ENCODE results near the gene RPA1.
A peak's percentile ranks its signal among the peaks of the same experiment; 100 is the strongest.
"Not testable (repeated sequence)": the region's sequence is repeated elsewhere in the genome, so short reads cannot be mapped to it uniquely, and the experiment has no call there.

RPA1 gene

DNA sequence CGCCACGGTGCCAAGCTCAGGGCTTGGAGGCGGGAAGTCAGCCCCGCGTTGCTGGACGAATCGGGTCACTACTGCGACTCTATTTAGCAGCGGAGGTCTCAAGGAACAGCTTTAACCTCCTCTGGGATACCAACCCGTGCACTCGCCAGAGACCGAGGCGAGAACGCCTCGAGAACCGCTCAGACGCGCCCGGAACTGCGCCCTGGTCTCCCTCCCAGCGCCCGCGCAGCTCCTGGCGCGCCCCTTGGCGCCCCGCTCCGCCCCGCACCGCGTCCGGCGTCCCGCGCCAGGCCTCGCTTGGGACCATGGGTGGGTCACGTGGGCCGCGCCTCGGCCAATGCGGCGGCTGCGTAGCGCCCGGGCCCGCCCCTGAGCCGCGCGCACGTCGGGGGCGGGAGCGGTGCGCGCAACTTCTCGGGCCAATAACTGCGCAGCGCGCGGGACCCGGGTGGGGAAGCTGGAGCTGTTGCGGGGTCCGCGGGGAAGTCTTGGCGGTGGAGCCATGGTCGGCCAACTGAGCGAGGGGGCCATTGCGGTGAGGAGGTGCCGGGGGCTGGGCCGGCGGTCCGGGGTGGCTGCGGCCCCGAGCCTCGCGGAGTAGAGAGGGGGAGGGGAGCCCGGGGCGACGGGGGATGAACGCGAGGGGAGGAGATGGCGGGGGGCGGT lies at the start of gene RPA1, which contains the start of gene SMYD4:
Gene RPA1 (plus strand): TSS at position 414 of the 666 bp plus-strand sequence. CDS start 89 bp downstream, at position 503.
Gene SMYD4 (minus strand): TSS at position 311 of the 666 bp plus-strand sequence. CDS start 1,908 bp downstream, outside the sequence.
- DNase-seq (ENCODE audit: low read depth in 3 of 3) = peak; percentile 72 to 75 (median 74)

DNA sequence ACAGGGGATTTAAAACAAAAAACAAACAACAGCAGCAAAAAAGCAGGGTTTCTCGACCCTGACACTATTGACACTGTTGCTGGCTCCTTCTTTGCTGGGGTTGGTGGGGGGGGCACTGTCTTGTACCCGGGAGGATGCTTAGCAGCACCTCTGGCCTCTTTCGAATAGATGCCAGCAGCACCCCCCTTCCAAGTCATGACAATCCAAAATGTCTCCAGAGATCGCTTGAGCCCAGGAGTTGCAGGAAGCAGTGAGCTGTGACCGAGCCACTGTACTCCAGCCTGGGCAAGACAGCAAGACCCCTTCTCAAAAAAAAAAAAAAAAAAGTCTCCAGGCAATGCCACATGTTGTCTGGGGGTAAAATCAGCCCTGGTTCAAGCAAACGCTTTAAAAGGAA lies 47.6 kb upstream of the RPA1 start:
- DNase-seq (ENCODE audit: low read depth in 3 of 3) = no peak

DNA sequence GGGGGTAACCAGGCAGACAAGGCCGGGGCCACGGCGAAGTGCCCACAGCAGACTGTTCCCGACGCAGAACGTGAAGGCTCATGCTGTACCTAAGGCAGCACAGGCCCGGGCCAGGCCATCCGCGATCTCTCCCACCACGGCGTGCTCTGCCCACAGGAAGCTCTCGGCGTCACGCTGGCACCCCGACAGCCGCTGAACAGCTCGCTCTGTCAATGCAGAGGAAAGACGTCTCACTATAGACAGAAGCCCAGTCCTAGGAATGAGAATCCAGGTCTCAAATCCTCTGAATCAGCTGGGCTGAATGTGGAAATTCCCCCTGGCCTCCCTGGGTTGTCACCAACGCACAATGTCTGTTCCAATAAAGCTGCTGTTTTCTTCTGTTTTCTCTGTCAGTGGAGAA lies 46.5 kb upstream of the RPA1 start:
- DNase-seq (ENCODE audit: low read depth in 3 of 3) = no peak

DNA sequence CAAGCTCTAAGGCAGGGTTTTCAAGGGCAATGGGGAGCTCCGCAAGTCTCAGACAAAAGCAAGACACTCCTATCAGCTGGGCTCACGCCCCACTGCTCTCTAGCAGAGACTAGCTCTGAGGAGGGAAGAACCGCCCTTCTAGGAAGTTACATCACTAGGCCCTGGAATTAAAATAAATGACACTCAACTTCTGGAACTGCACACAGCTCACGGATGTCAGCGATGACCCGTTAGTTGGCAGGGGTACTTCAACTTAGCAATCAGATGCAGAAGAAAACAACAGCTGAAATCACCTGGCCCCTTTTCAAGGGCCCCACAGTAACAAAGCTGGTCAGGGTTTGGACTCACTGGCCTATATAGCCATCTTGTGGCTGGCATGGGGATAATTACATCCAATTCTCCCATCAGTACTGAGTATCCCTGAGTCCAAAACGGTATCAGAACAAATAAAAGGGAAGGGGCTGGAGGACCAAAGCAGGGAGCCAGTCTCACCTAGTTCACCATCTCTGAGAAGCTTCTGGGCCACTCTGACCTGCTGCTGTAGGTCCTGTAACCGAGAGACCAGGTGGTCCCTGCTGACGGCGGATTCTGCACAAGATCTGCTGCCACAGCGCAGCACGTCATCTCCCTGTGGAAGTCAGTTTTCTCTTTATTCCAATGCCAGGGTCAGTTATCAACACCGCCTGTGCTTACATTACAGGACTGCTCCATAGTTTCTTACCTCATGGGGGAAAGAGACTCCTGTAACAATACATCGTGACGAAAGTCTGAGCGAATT lies 45.8 kb upstream of the RPA1 start:
- DNase-seq (ENCODE audit: low read depth in 3 of 3) = no peak

DNA sequence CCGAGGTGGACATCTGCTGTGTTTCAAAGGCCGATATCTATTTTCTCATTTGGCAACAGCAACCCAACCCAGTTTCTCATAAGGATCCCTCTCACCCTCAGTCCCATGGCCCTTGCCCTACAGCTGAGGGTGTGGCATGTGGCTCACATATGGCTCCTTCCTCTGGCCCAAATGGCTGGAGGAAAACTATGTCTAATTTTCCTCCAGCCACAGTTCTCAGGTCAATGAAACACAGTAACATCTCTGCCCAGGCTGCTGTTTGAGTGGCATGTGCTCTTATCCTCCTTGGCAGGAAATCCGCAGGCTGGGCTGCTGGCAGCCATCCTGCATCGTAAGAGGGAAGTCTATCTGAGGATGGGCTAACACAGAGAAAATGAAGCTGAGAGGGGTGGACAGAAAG lies 43.9 kb upstream of the RPA1 start:
- no peak for DNase-seq (ENCODE audit: low read depth in 3 of 3)

DNA sequence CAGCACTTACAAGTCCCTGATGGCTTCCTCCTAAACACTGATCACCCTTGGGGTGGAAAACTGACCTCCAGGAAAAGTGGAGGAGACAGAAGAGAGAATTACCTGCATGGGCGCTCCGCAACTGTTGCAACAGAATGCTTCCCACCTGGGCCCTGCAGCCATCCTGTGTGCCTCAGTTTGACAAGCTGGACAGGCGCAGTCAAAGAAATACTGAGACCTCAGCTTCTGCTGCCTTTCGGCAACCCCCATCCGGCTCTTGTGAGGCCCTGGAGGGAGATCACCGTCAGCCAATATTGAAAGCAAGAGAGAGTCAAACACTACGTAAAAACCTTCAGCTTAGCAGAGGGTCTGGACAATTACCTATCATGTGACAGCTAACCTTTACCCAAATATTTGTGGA lies 43.1 kb upstream of the RPA1 start:
- no peak for DNase-seq (ENCODE audit: low read depth in 3 of 3)

DNA sequence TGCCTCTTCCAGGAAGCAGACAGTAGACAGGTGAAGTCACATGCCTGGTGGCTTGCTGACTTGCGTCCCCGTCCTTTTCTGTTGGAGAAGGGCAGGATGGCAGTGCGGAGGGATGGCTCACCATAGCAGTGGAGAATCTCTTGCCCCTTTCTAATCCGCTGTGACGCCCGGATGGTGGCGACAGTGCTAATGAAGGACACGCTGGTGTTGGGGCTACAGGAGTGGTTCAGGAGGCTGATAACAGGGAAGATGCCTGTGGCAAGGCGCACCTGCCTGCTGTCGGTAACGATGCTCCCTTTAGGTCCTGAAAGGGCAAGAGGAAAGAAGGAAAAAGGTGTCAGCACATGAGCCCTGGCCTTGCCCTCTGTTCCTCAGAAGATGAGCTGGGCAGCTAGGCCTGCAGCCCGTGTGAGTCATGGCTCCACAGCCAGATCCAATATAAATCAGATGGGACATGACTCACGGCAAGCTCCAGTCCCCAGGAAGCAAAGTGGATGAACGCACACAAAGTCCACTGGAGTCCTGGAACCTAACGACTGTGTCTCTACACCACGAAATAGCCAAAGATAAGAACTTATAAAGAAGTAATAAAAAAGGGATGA lies 42.4 kb upstream of the RPA1 start:
- DNase-seq (ENCODE audit: low read depth in 3 of 3) = no peak

DNA sequence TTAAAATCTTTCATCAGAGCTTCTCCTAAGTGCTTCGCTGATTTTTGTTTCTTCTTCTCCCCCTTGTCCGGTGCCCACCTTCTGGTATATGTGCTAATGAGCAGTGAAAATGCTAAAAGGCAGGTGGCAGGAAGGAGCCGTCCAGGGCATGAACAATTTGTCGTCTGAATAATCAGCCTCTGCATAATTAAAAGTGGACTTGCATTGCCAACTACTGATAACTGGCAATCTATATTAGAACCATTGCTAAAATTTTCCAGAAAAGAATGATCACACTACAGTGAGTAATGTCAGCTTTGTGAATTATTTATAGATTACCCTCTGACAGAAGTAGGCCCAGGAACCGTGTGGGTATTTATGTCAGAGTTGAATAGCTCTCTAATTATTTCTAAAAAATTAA lies 39.9 kb upstream of the RPA1 start:
- DNase-seq (ENCODE audit: low read depth in 3 of 3) = no peak

DNA sequence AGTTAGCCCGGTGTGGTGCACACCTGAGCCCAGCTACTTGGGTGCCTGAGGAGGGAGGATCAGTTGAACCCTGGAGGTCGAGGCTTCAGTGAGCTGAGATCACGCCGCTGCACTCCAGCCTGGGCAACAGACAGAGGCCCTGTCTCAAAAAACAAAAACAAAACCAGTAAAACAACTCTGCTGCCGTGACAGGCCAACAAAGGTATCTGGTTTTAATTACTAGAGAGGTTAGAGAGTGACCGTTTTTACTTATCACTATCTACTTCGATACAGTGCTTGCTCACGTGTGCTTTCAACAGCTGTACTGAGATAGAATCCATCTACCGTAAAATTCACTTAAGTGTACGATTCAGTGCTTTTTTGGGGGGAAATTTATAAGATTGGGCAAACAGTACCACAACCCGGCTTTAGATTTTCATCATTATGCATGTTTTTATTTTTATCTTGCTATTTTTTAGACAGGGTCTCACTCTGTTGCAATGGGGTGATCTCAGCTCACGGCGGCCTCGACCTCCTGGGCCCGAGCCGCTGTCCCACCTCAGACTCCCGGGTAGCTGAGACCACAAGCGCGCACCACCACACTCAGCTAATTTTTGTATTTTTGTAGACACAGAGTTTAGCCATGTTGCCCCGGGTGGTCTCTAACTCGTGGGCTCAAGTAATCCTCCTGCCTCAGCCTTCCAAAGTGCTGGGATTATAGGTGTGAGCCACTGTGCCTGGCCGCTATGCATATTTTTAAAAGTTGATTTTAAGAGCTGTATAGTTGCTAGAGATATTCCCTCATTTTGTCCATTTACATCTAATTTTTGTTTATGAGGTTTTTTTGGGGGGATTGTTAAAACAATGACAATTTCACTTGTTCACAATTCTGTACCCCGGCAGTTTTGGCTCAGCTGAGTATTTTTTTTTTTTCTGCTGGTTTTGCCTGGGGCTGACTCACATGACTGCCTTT lies 37.0 kb upstream of the RPA1 start:
- DNase-seq (ENCODE audit: low read depth in 3 of 3) = no peak

DNA sequence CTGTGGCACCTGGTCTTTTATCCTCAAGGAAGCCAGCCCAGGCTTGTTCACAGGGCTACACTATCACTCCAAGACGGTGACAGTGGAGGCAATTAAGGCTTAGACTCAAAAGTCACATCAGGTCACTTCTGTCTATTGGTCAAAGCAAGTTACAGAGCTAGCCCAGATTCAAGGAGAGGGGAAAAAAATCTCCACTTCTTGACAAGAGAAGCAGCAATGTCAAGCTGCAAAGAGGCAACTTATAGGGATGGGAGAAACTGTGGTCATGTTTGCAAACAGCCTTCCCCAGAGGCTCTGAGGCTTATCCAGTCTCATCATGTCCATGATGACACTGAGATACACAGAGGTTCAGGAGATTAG lies 36.4 kb upstream of the RPA1 start:
- DNase-seq (ENCODE audit: low read depth in 3 of 3) = no peak

DNA sequence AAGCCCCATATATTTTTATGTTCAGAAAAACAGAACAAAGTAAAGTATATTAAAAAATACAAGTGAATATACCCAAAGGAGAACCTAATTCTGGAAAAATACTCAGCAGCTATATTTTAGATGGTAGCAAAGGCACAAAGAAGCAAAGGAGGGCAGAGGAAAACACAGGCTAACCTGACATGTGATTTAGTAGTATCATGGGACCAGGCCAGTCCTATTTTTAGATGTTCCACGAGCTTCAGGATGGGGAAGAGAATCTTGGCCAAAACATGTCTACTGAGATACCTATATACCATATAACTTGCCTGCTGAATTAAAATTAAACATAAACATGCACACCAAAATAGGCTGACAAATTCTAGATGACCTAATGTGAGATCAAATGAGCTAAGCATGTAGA lies 33.0 kb upstream of the RPA1 start:
- DNase-seq (ENCODE audit: low read depth in 3 of 3) = no peak

DNA sequence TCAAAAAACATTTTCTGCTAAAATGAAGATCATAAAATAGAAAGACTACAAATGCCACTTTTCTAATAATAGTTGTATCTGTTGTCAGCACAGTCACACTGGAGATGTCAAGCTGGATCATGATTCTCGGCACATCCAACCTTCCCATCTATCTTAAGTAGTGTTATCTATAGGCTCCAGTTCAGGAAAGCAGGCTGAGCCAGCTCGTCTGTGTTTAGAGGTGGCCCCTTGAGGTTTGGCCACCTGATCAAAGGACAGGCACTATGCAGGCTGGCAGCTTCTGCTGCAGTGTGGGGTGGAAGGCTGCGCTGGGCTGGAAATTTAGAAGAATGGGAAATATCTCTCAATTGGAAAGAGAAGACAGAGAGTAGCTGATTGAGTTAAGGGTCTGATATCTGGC lies 32.5 kb upstream of the RPA1 start:
- DNase-seq (ENCODE audit: low read depth in 3 of 3) = no peak

DNA sequence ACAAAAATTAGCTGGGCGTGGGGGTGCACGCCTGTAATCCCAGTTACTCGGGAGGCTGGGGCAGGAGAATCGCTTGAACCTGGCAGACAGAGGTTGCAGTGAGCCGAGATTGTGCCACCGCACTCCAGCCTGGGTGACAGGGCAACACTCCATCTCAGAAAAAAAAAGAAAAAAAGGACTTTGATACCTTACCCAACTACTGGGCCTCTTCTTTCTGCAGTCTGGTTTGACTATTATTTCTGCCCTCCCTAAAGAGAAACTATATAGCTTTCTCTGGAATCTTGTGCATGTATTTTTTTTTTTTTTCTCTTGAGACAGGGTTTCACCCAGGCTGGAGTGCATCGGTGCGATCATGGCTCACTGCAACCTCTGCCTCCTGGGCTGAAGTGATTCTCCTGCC lies 32.0 kb upstream of the RPA1 start:
- not testable (repeated sequence) for DNase-seq (ENCODE audit: low read depth in 3 of 3)

DNA sequence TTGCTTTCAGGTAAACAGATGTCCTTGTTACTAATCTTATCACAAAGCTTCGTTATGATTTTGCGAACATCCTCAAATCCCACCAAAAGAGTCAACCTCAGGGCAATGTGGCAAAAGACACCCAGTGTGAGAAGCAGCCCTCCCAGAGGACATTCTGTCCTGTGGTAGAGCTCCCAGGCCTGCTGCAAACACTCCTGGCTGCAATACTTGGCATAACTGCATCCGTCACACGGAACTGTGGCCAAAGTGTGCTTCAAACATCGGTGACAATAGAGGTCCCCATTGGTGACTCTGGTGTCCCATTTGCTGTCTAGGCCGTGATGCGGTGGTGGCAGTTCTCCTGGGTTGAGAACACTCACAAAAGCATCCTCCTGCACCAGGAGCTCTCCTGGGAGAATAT lies 29.6 kb upstream of the RPA1 start:
- DNase-seq (ENCODE audit: low read depth in 3 of 3) = no peak

DNA sequence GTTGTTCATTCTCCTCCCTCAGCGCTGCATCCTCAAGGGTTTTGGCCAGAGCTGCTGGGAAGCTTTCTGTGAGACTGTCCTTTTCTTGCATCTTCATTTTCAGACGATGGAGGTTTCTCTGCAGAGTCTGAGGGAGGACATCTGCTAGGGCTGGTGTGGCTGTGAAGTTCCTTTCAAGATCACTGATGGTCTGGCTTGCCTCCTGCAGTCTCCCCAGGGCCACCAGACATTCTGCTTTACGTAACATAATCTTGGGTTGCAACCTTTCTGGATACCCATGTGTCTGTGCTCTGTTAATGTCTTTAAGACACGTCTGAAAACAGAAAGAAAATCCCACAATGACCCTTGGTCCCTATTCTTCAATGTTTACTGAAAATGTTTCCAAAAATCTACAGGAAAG lies 29.1 kb upstream of the RPA1 start:
- DNase-seq (ENCODE audit: low read depth in 3 of 3) = no peak

DNA sequence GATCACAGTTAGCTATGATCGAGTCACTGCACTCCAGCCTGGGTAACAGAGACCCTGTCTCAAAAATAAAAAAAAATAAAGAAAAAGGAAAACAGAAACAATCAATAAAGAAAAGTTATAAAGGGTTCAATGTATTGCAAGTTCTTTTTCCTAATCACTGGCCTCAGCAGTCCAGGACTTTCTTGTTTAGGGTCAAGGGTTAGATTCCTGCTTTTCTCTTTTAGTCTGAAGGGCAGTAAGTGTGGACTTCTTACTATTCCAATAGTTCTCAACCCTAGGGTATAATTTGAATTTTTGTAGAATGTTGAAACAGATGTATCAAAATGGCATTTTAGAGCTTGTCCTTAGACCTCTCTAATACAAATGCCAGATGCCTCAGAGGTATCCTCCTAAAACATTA lies 27.4 kb upstream of the RPA1 start:
- no peak for DNase-seq (ENCODE audit: low read depth in 3 of 3)

DNA sequence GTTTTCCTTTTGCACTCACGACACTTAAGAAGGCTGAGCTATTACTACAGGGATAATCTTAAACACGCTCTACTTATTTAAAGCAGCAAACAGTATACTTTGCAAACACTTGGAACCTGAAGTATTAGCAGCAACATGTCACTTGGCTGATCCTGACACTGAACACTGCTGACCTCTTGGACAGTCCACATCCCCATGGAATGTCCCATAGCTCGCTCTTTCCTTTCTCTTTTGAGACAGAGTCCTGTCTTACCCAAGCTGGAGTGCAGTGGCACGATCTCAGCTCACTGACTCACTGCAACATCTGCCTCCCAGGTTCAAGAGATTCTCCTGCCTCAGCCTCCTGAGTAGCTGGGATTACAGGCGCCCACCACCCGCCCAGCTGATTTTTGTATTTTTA lies 26.5 kb upstream of the RPA1 start:
- DNase-seq (ENCODE audit: low read depth in 3 of 3) = no peak

DNA sequence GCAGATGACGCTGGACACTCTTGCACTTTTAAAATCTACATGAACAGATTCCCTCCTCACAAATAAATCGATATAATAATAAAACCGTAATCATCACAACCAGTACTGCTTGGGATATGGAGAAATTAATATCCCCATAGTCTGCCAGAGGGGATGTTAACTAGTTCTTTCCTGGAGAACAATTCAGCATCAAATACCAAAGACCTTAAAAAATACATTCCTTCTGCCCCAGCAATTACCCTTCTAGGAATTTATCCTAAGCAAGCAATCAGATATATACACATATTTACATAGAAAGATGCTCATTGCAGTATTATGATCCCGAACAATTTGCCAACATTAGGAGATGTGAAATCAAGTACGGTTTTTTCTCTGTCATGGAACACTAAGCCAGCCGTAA lies 21.9 kb upstream of the RPA1 start:
- no peak for DNase-seq (ENCODE audit: low read depth in 3 of 3)

DNA sequence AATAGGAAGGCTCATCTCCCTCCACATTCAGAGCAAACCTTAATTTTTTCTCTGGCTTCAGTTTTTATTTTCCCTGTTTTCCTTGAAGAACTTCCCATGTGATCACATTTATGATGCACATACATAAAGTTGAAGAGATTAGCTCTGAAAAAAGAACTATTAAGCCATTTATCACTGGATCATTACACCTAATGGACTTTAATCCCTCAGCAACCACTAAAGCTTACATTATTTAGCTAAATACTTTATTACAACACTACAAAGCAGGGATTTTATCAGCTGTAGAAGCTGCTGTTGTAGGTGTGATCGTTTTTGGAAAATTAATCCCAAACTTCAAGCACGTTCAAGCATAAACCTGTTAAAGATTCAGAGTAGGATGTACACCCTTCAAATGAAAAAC lies 21.2 kb upstream of the RPA1 start:
- DNase-seq (ENCODE audit: low read depth in 3 of 3) = no peak

DNA sequence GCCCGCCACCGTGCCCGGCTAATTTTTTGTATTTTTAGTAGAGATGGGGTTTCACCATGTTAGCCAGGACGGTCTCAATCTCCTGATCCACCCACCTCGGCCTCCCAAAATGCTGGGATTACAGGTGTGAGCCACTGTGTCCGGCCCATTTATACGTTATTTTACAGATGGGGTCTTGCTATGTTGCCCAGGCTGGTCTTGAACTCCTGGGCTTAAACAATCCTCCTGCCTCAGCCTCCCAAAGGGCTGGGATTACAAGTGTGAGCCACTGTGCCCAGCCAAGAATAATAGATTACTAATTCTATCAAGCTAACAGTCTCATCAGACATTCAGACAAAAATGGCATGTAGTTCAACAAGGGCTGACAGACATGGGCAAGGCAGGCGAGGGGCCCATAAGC lies 20.0 kb upstream of the RPA1 start:
- not testable (repeated sequence) for DNase-seq (ENCODE audit: low read depth in 3 of 3)

DNA sequence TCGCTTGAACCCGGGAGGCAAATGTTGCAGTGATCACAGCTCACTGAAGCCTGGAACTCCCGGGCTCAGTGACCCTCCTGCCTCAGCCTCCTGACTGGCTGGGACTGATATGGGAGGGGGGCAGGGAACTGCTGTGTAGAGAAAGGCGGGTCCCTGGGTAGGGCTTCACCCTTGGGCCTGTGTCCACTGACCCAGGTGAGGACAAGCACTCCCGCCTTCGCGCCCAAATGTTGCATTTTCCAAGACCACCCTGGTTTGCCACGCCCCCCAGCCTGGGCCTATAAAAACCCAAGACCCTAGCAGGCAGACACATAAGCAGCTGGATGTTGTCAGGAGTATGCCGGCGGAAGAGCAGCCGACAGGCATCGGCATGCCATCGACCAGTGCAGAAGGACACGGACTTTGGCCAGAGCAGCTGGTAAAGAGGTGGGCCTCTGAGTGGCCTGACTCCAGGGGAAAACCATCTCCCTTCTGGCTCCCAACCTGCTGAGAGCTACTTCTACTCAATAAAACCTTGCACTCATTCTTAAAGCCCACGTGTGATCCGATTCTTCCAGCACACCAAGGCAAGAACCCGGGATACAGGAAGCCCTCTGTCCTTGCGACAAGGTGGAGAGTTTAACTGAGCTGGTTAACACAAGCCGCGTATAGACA lies 19.2 kb upstream of the RPA1 start:
- DNase-seq (ENCODE audit: low read depth in 3 of 3) = no peak
